SK-N-SH (cell line): Measurements from ENCODE around the gene FSD2. TPM values are rescaled to one million over a fixed set of nuclear protein-coding genes. Genes with fewer than 3 reads are reported as not detected.

Source experiments
- CTCF ChIA-PET: fragments of 300-600, 350-600 bp; formaldehyde crosslinking; extraction: SDS; loops from one replicate; lab custom pipeline; 2021; lab: Yijun Ruan, JAX
- POLR2A ChIA-PET: fragments of 350-600 bp; sonication (Branson Sonifier 250); formaldehyde crosslinking; extraction: SDS; loops from one replicate; lab custom pipeline; 2020; ENCODE audit warnings: antibody characterized with exemption, inconsistent platforms; lab: Yijun Ruan, JAX
- DNase-seq: peaks from one replicate; pipeline ENCODE4 v3.0.0; 2012
- H2AFZ ChIP-seq: fragments of 200-600 bp; sonication (generic); 2 replicates; pipeline ENCODE4 v1.8.1; 2016; ENCODE audit warnings: antibody characterized with exemption, mild to moderate bottlenecking, low read depth
- H3F3A ChIP-seq: fragments of 200-600 bp; sonication (generic); replicated peaks from 2 replicates; pipeline ENCODE3; 2016; ENCODE audit warnings: antibody characterized with exemption, mild to moderate bottlenecking; ENCODE audit not compliant: insufficient read depth
- H3K27ac ChIP-seq, 2 experiments: fragments of 200-500 bp in 1 of 2; fragments of 200-600 bp in 1 of 2; sonication (Bioruptor generic) in 1 of 2; sonication (generic), shearing (Covaris generic) in 1 of 2; 2 replicates each; pipeline versions ENCODE4 v1.5.1 to v1.6.1; 2014 to 2016; ENCODE audit warnings: low read depth in 2 of 2, inconsistent platforms in 1 of 2, low read length in 1 of 2, mild to moderate bottlenecking in 1 of 2, mixed read lengths in 1 of 2
- H3K27me3 ChIP-seq: fragments of 200-600 bp; sonication (generic), shearing (Covaris generic); 2 replicates; pipeline ENCODE4 v1.6.1; 2016; ENCODE audit warnings: mixed run types; ENCODE audit not compliant: insufficient read depth
- H3K36me3 ChIP-seq, 2 experiments: fragments of 200-500 bp in 1 of 2; fragments of 200-600 bp in 1 of 2; sonication (Bioruptor generic) in 1 of 2; sonication (generic) in 1 of 2; replicated peaks in 1 of 2; 2 replicates each; pipeline versions ENCODE3 to v1.5.1; 2014 to 2016; ENCODE audit warnings: low read length in 1 of 2, mild to moderate bottlenecking in 1 of 2; ENCODE audit not compliant: insufficient read depth in 2 of 2, control insufficient read depth in 1 of 2
- H3K4me1 ChIP-seq, 2 experiments: fragments of 200-500 bp in 1 of 2; fragments of 200-600 bp in 1 of 2; sonication (Bioruptor generic) in 1 of 2; sonication (generic), shearing (Covaris generic) in 1 of 2; 2 replicates each; pipeline versions ENCODE4 v1.5.1 to v1.6.1; 2014 to 2016; ENCODE audit warnings: low read depth in 1 of 2, low read length in 1 of 2, mixed run types in 1 of 2; ENCODE audit not compliant: insufficient read depth in 2 of 2, control insufficient read depth in 1 of 2
- H3K4me2 ChIP-seq: fragments of 200-600 bp; sonication (generic), shearing (Covaris generic); 2 replicates; pipeline ENCODE4 v1.6.1; 2017; ENCODE audit warnings: mixed run types
- H3K4me3 ChIP-seq, 2 experiments: fragments of 200-500 bp in 1 of 2; fragments of 200-600 bp in 1 of 2; sonication (Bioruptor generic) in 1 of 2; sonication (generic), shearing (Covaris generic) in 1 of 2; 2 replicates each; pipeline versions ENCODE4 v1.5.1 to v1.8.1; 2014 to 2016; ENCODE audit warnings: low read depth in 2 of 2, inconsistent platforms in 1 of 2, low read length in 1 of 2, mild to moderate bottlenecking in 1 of 2, mixed read lengths in 1 of 2, moderate library complexity in 1 of 2
- H3K79me2 ChIP-seq: fragments of 200-600 bp; sonication (generic); 2 replicates; pipeline ENCODE4 v1.8.1; 2017; ENCODE audit warnings: mild to moderate bottlenecking; ENCODE audit not compliant: insufficient read depth
- H3K9ac ChIP-seq: fragments of 200-600 bp; sonication (generic); 2 replicates; pipeline ENCODE4 v1.6.1; 2017; ENCODE audit warnings: mixed run types
- H3K9me2 ChIP-seq: fragments of 200-600 bp; sonication (generic); 2 replicates; pipeline ENCODE4 v1.6.1; 2017; ENCODE audit warnings: mixed run types
- H3K9me3 ChIP-seq: fragments of 200-600 bp; sonication (generic); 2 replicates; pipeline ENCODE4 v1.6.1; 2017; ENCODE audit warnings: mixed run types, mild to moderate bottlenecking, moderate library complexity
- H4K20me1 ChIP-seq: fragments of 200-600 bp; sonication (generic); 2 replicates; pipeline ENCODE4 v1.6.1; 2017; ENCODE audit warnings: mild to moderate bottlenecking, mixed run types; ENCODE audit not compliant: insufficient read depth
- CTCF ChIP-seq: fragments of 200-600 bp; sonication (generic); IDR thresholded peaks from 2 replicates; pipeline ENCODE4 v1.6.1; 2017; ENCODE audit warnings: antibody characterized with exemption, mild to moderate bottlenecking, moderate library complexity
- EP300 ChIP-seq, 2 experiments: IDR thresholded peaks; 2 replicates each; pipeline versions ENCODE4 v1.4.0 to v1.6.1; 2012; ENCODE audit warnings: borderline replicate concordance in 1 of 2, low read depth in 1 of 2, low read length in 1 of 2
- FOXJ3 ChIP-seq: sonication (generic); formaldehyde crosslinking; IDR thresholded peaks from 2 replicates; pipeline ENCODE4 v1.5.1; 2020; ENCODE audit warnings: mild to moderate bottlenecking, missing genetic modification reagents
- GATA2 ChIP-seq: sonication (generic); formaldehyde crosslinking; IDR thresholded peaks from 2 replicates; pipeline ENCODE4 v1.5.0; 2020; ENCODE audit warnings: mild to moderate bottlenecking, missing genetic modification reagents
- JUND ChIP-seq: IDR thresholded peaks from 2 replicates; pipeline ENCODE4 v1.4.0; 2012
- MEF2A ChIP-seq: IDR thresholded peaks from 2 replicates; pipeline ENCODE4 v1.4.0; 2012; ENCODE audit warnings: low read depth, borderline replicate concordance
- MXI1 ChIP-seq: IDR thresholded peaks from 2 replicates; pipeline ENCODE4 v1.6.1; 2012; ENCODE audit warnings: mild to moderate bottlenecking, low read depth, low read length, improper control_type of control experiment
- NFIC ChIP-seq: IDR thresholded peaks from 2 replicates; pipeline ENCODE4 v1.4.0; 2012; ENCODE audit warnings: borderline replicate concordance
- POLR2AphosphoS5 ChIP-seq: IDR thresholded peaks from 2 replicates; pipeline ENCODE4 v1.6.1; 2012; ENCODE audit warnings: low read depth, low read length
- RAD21 ChIP-seq: IDR thresholded peaks from 2 replicates; pipeline ENCODE4 v1.6.1; 2012; ENCODE audit warnings: mild to moderate bottlenecking, low read length
- RCOR1 ChIP-seq: fragments of 150-350 bp; IDR thresholded peaks from 2 replicates; pipeline ENCODE4 v1.6.1; 2017; ENCODE audit warnings: antibody characterized with exemption, low read length
- SMC3 ChIP-seq: IDR thresholded peaks from 2 replicates; pipeline ENCODE4 v1.6.1; 2012; ENCODE audit warnings: low read depth, low read length, improper control_type of control experiment
- TAF1 ChIP-seq: IDR thresholded peaks from 2 replicates; pipeline ENCODE4 v1.6.1; 2012; ENCODE audit warnings: low read depth, mild to moderate bottlenecking, low read length, moderate library complexity, borderline replicate concordance
- TEAD4 ChIP-seq: IDR thresholded peaks from 2 replicates; pipeline ENCODE4 v1.4.0; 2012; ENCODE audit warnings: mild to moderate bottlenecking, borderline replicate concordance; ENCODE audit not compliant: insufficient read depth
- USF2 ChIP-seq: fragments of 150-350 bp; IDR thresholded peaks from 2 replicates; pipeline ENCODE4 v1.6.1; 2017; ENCODE audit warnings: antibody characterized with exemption, low read length, low read depth, borderline replicate concordance
- YY1 ChIP-seq: IDR thresholded peaks from 2 replicates; pipeline ENCODE4 v1.4.0; 2012; ENCODE audit warnings: low read depth, mild to moderate bottlenecking
- WGBS: methylation state at CpG from one replicate; pipeline ENCODE4 v1.1.6; 2017; ENCODE audit warnings: low lambda C conversion rate; 5-methylcytosine and 5-hydroxymethylcytosine counted together
- polyA plus RNA-seq, 3 experiments: library from polyadenylated mRNA; depleted of rRNA; stranded (reverse); fragments of >200 nt; gene quantifications; 2 replicates each; pipeline ENCODE4 v1.2.3, GENCODE V29; 2012
- TF ChIP-seq, protein P1 (sequence below): IDR thresholded peaks from 2 replicates; pipeline ENCODE4 v1.4.0; 2012; ENCODE audit warnings: low read depth
- TF ChIP-seq, protein P2 (sequence below): IDR thresholded peaks from 2 replicates; pipeline ENCODE4 v1.4.0; 2012; ENCODE audit warnings: low read depth, borderline replicate concordance
- TF ChIP-seq, protein P3 (sequence below): IDR thresholded peaks from 2 replicates; pipeline ENCODE4 v1.4.0; 2012; ENCODE audit warnings: low read depth, borderline replicate concordance

Gene FSD2
- polyA plus RNA-seq, 1 of the 3 experiments (the other 2 are of a cell fraction), result not detected

DNA sequence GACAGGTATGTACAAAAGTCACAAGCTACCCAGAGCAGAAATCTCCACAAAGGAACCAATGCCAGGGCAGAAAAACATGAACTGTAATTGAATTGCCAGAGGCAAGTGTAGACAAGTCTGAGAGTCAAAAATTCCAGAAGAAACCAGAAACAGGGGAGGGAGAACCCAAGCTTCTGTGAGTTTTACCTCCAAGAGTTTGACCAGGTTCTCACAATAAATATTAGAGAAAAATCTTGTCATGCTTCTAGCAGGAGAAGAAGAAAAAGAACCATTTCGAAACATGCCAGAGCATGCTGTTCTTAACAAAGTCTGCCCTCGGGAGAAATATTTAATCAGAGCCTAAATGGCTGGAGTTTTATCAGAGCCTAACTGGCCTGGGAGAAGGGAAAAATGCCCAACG lies 63.7 kb downstream of the FSD2 start:
- no peak for DNase-seq
- CTCF ChIA-PET, result interaction anchor here (1.6 kb wide), 1 partner anchor 23 kb away, joined by 3 read pairs; no protein-coding TSS in a partner anchor
- no peak overlapping the region for H3K27ac ChIP-seq
- no peaks in the 10 kb centered on the region for H3K79me2 ChIP-seq
- H4K20me1 ChIP-seq, result no peaks in the 10 kb centered on the region
- H2AFZ ChIP-seq, result no peak overlapping the region
- H3K4me2 ChIP-seq, result no peak overlapping the region
- 86% methylated on average over 3 of the region's 3 CpGs for WGBS
- H3K36me3 ChIP-seq, result no peaks in the 10 kb centered on the region
- no peak for TF ChIP-seq RCOR1
- TF ChIP-seq FOXJ3 (CRISPR knock-in tag), result no peak
- no peak for TF ChIP-seq EP300 (IDR thresholded peaks at IDR 0.05; ENCODE audit: borderline replicate concordance in 1 of 2, low read depth in 1 of 2, low read length in 1 of 2)
- TF ChIP-seq MXI1, result no peak
- TF ChIP-seq, protein P1, sequence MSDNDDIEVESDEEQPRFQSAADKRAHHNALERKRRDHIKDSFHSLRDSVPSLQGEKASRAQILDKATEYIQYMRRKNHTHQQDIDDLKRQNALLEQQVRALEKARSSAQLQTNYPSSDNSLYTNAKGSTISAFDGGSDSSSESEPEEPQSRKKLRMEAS, result no peak
- no peak for TF ChIP-seq POLR2AphosphoS5
- no peak for TF ChIP-seq TEAD4
- no peak for TF ChIP-seq JUND
- no peak for TF ChIP-seq USF2
- TF ChIP-seq GATA2 (CRISPR knock-in tag), result no peak
- TF ChIP-seq RAD21, result no peak
- no peak for TF ChIP-seq CTCF
- no peak for TF ChIP-seq NFIC
- TF ChIP-seq, protein P2, sequence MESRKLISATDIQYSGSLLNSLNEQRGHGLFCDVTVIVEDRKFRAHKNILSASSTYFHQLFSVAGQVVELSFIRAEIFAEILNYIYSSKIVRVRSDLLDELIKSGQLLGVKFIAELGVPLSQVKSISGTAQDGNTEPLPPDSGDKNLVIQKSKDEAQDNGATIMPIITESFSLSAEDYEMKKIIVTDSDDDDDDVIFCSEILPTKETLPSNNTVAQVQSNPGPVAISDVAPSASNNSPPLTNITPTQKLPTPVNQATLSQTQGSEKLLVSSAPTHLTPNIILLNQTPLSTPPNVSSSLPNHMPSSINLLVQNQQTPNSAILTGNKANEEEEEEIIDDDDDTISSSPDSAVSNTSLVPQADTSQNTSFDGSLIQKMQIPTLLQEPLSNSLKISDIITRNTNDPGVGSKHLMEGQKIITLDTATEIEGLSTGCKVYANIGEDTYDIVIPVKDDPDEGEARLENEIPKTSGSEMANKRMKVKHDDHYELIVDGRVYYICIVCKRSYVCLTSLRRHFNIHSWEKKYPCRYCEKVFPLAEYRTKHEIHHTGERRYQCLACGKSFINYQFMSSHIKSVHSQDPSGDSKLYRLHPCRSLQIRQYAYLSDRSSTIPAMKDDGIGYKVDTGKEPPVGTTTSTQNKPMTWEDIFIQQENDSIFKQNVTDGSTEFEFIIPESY, result no peak
- no peak for TF ChIP-seq TAF1
- TF ChIP-seq, protein P3, sequence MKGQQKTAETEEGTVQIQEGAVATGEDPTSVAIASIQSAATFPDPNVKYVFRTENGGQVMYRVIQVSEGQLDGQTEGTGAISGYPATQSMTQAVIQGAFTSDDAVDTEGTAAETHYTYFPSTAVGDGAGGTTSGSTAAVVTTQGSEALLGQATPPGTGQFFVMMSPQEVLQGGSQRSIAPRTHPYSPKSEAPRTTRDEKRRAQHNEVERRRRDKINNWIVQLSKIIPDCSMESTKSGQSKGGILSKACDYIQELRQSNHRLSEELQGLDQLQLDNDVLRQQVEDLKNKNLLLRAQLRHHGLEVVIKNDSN, result no peak
- TF ChIP-seq MEF2A, result no peak
- TF ChIP-seq SMC3, result no peak
- TF ChIP-seq YY1, result no peak
- TF ChIP-seq, all 33 proteins: peak for 0
- no peak overlapping the region for H3K4me3 ChIP-seq
- H3K9me3 ChIP-seq, result no peaks in the 10 kb centered on the region
- H3K4me1 ChIP-seq, result no peaks in the 10 kb centered on the region
- POLR2A ChIA-PET, result no interaction called here
- H3K27me3 ChIP-seq, result no peaks in the 10 kb centered on the region
- H3K9me2 ChIP-seq, result no peaks in the 10 kb centered on the region
- no peak overlapping the region for H3K9ac ChIP-seq
- H3F3A ChIP-seq, result no peaks in the 10 kb centered on the region
